NCI-H345 treated with DMSO at 0.1 percent for 48 hours (cell line): ENCODE data around the gene DNAJB9.
"Not testable (repeated sequence)": the region's sequence is repeated elsewhere in the genome, so short reads cannot be mapped to it uniquely, and the experiment has no call there.

ENCODE experiments used
- DNase-seq: peaks from one replicate; lab custom pipeline; 2025; ENCODE audit not compliant: unreplicated experiment; lab: John Stamatoyannopoulos, UW

The DNAJB9 gene

GRCh38 chr7:108569381-108570145, at the start of gene DNAJB9, which contains the start of gene THAP5:
DNAJB9 (plus strand) TSS chr7:108569874; CDS start chr7:108571727, 1,853 bp downstream.
THAP5 (minus strand) TSS chr7:108569706; CDS start chr7:108569569, 137 bp downstream.
- peak; percentile 98 for DNase-seq

GRCh38 chr7:108522780-108523179, 46.9 kb upstream of the DNAJB9 start:
- no peak for DNase-seq

GRCh38 chr7:108525327-108525984, 44.2 kb upstream of the DNAJB9 start:
- DNase-seq, result no peak

- peak; percentile 93 for DNase-seq
Measured at GRCh38 chr7:108525985-108526767, 43.5 kb upstream of the DNAJB9 start, which contains the start of gene PNPLA8. PNPLA8 (minus strand) TSS chr7:108526135; CDS start chr7:108515491, 10,644 bp downstream.

- DNase-seq, result no peak
Measured at GRCh38 chr7:108526768-108527017, 43.0 kb upstream of the DNAJB9 start.

- no peak for DNase-seq
Measured at GRCh38 chr7:108528183-108528712, 41.4 kb upstream of the DNAJB9 start.

- no peak for DNase-seq
Measured at GRCh38 chr7:108529341-108529740, 40.3 kb upstream of the DNAJB9 start.

GRCh38 chr7:108533712-108534111, 36.0 kb upstream of the DNAJB9 start:
- no peak for DNase-seq

GRCh38 chr7:108535257-108535656, 34.4 kb upstream of the DNAJB9 start:
- DNase-seq, result no peak

GRCh38 chr7:108535744-108536143, 33.9 kb upstream of the DNAJB9 start:
- DNase-seq, result no peak

- DNase-seq, result no peak
Measured at GRCh38 chr7:108537229-108537628, 32.4 kb upstream of the DNAJB9 start.

- DNase-seq, result not testable (repeated sequence)
Measured at GRCh38 chr7:108538236-108538635, 31.4 kb upstream of the DNAJB9 start.

- not testable (repeated sequence) for DNase-seq
Measured at GRCh38 chr7:108538685-108539084, 31.0 kb upstream of the DNAJB9 start.

GRCh38 chr7:108541478-108541877, 28.2 kb upstream of the DNAJB9 start:
- no peak for DNase-seq

GRCh38 chr7:108548141-108548896, 21.4 kb upstream of the DNAJB9 start:
- DNase-seq, result not testable (repeated sequence)

- DNase-seq, result not testable (repeated sequence)
Measured at GRCh38 chr7:108556665-108557064, 13.0 kb upstream of the DNAJB9 start.

- DNase-seq, result no peak
Measured at GRCh38 chr7:108557191-108557590, 12.5 kb upstream of the DNAJB9 start.

- no peak for DNase-seq
Measured at GRCh38 chr7:108557617-108558016, 12.1 kb upstream of the DNAJB9 start.

- DNase-seq, result no peak
Measured at GRCh38 chr7:108559253-108559652, 10.4 kb upstream of the DNAJB9 start.

GRCh38 chr7:108561047-108561619, 8.5 kb upstream of the DNAJB9 start:
- no peak for DNase-seq
